PC-3 (cell line): ENCODE data around the gene C2CD3. TPM values are rescaled to one million over a fixed set of nuclear protein-coding genes. Genes with fewer than 3 reads are reported as not detected.

Source experiments
- ATAC-seq: fragments of 200-7000 bp; cut with Tn5 transposase; 2 replicates; pipeline ENCODE4 v1.9.1; 2020; ENCODE audit warnings: mild to moderate bottlenecking, moderate library complexity
- BruUV-seq: library from RNA; stranded (reverse); fragments of 400-500 nt; replicated peaks from 2 replicates; lab custom pipeline; 2021; lab: Mats Ljungman, UMichigan
- CTCF ChIA-PET: fragments of 300-600 bp; sonication (Branson Sonifier 250); formaldehyde crosslinking; loops from one replicate; lab custom pipeline; 2022; ENCODE audit warnings: antibody characterized with exemption; lab: Charles Lee
- POLR2A ChIA-PET: fragments of 300-600 bp; sonication (Branson Sonifier 250); formaldehyde crosslinking; loops from one replicate; lab custom pipeline; 2022; ENCODE audit warnings: antibody characterized with exemption; ENCODE audit not compliant: unreplicated experiment; lab: Charles Lee
- DNase-seq: peaks from one replicate; pipeline ENCODE4 v3.0.0-alpha.2; 2015
- H2AFZ ChIP-seq: fragments of 300-600 bp; sonication (generic); 2 replicates; pipeline ENCODE4 v1.6.0; 2016; ENCODE audit warnings: antibody characterized with exemption, low read length
- H3F3A ChIP-seq: fragments of 300-600 bp; sonication (generic); one replicate; pipeline ENCODE4 v1.6.0; 2017; ENCODE audit warnings: antibody characterized with exemption, low read length, control low read depth, mild to moderate bottlenecking; ENCODE audit not compliant: unreplicated experiment
- H3K27ac ChIP-seq: fragments of 300-600 bp; sonication (generic); 2 replicates; pipeline ENCODE4 v1.5.1; 2016; ENCODE audit warnings: mild to moderate bottlenecking, low read length
- H3K27me3 ChIP-seq: fragments of 300-600 bp; sonication (generic); 2 replicates; pipeline ENCODE4 v1.6.1; 2016; ENCODE audit warnings: low read length, mixed read lengths
- H3K36me3 ChIP-seq: fragments of 300-600 bp; sonication (generic); 2 replicates; pipeline ENCODE4 v1.6.1; 2016; ENCODE audit warnings: low read depth, mixed run types, low read length, mixed read lengths
- H3K4me1 ChIP-seq: fragments of 300-600 bp; sonication (generic); 2 replicates; pipeline ENCODE4 v1.5.1; 2016; ENCODE audit warnings: low read length; ENCODE audit not compliant: insufficient read depth
- H3K4me2 ChIP-seq: fragments of 300-600 bp; sonication (generic); 2 replicates; pipeline ENCODE4 v1.6.0; 2016; ENCODE audit warnings: low read length
- H3K4me3 ChIP-seq: fragments of 300-600 bp; sonication (generic); 2 replicates; pipeline ENCODE4 v1.5.1; 2016; ENCODE audit warnings: mild to moderate bottlenecking, low read length, mixed read lengths
- H3K79me2 ChIP-seq: fragments of 300-600 bp; sonication (generic); 2 replicates; pipeline ENCODE4 v1.6.1; 2017; ENCODE audit warnings: low read length, mixed read lengths
- H3K9ac ChIP-seq: fragments of 300-600 bp; sonication (generic); 2 replicates; pipeline ENCODE4 v1.6.0; 2016; ENCODE audit warnings: mild to moderate bottlenecking, low read length
- H3K9me2 ChIP-seq: fragments of 300-600 bp; sonication (generic); replicated peaks from 2 replicates; pipeline ENCODE4 v1.6.1; 2016; ENCODE audit warnings: mixed run types, low read length, mixed read lengths
- H3K9me3 ChIP-seq: fragments of 300-600 bp; sonication (generic); 2 replicates; pipeline ENCODE4 v1.6.1; 2016; ENCODE audit warnings: low read length, mixed read lengths
- H4K20me1 ChIP-seq: fragments of 300-600 bp; sonication (generic); 2 replicates; pipeline ENCODE4 v1.6.1; 2016; ENCODE audit warnings: low read length, mixed read lengths
- CTCF ChIP-seq: fragments of 300-600 bp; sonication (generic); conservative IDR thresholded peaks from 2 replicates; pipeline ENCODE4 v1.5.1; 2017; ENCODE audit warnings: antibody characterized with exemption, low read depth, mild to moderate bottlenecking, low read length
- EZH2 ChIP-seq: fragments of 300-600 bp; sonication (generic); IDR thresholded peaks from one replicate; pipeline ENCODE4 v1.6.1; 2017; ENCODE audit warnings: antibody characterized with exemption, mild to moderate bottlenecking, low read length; ENCODE audit not compliant: unreplicated experiment
- EZH2phosphoT487 ChIP-seq: fragments of 300-600 bp; sonication (generic); IDR thresholded peaks from 2 replicates; pipeline ENCODE4 v1.6.1; 2018; ENCODE audit warnings: mild to moderate bottlenecking, antibody characterized with exemption, low read length, borderline replicate concordance
- intact Hi-C: fragments of 100-400 bp; cut with micrococcal nuclease; formaldehyde crosslinking; loops from 2 replicates; pipeline ENCODE4 v1.9.0; 2023
- total RNA-seq: library from RNA; depleted of rRNA; stranded (reverse); fragments of >200 nt; gene quantifications from 2 replicates; pipeline ENCODE4 v1.2.3, GENCODE V29; 2014

The C2CD3 gene
- total RNA-seq, 1 experiment from 2014 or later: 27.3 TPM

- Histone ChIP-seq H4K20me1 (no peaks in the 10 kb centered on the region), H3K36me3 (peaks cover 25% of the 10 kb centered on the region), H3K4me1 (peaks cover 40% of the 10 kb centered on the region), H2AFZ (peak overlapping the region; percentile 23), H3F3A (peaks cover 10% of the 10 kb centered on the region), H3K79me2 (peaks cover 57% of the 10 kb centered on the region), H3K9me3 (peaks cover 11% of the 10 kb centered on the region; the same call in 1 of the 2 replicates), H3K4me3 (peak overlapping the region; percentile 15; the same call in 1 of the 2 replicates), H3K27ac (peak overlapping the region; percentile 86), H3K4me2 (peak overlapping the region; percentile 61), H3K27me3 (no peaks in the 10 kb centered on the region), H3K9ac (peak overlapping the region; percentile 42), H3K9me2 (no peaks in the 10 kb centered on the region)
- no peak for TF ChIP-seq EZH2phosphoT487
- no peak for TF ChIP-seq EZH2
- no peak for TF ChIP-seq CTCF
- ATAC-seq (peak; percentile 84), DNase-seq (peak; percentile 98)
- BruUV-seq: TSS peak; percentile 85
- intact Hi-C loops: loop anchor here (1.0 to 2.0 kb wide), 2 partner anchors 16 kb away; partner anchors contain the start of genes C2CD3 and PPME1
- ChIA-PET CTCF (interaction anchor here (1.2 kb wide), 1 partner anchor 16 kb away, joined by 3 read pairs; the partner anchor contains the start of genes C2CD3 and PPME1), POLR2A (interaction anchor here (1.0 kb wide), 1 partner anchor 16 kb away, joined by 3 read pairs; the partner anchor contains the start of genes C2CD3 and PPME1)
Observed at GRCh38 chr11:74154620-74155281, 16.1 kb downstream of the C2CD3 start.

- Histone ChIP-seq H3K9ac (no peak overlapping the region), H3K27ac (no peak overlapping the region), H3K4me2 (no peak overlapping the region), H3K27me3 (no peaks in the 10 kb centered on the region), H3K36me3 (peaks cover 21% of the 10 kb centered on the region), H4K20me1 (no peaks in the 10 kb centered on the region), H3K9me2 (no peaks in the 10 kb centered on the region), H2AFZ (no peak overlapping the region), H3K79me2 (peaks cover 66% of the 10 kb centered on the region), H3K4me3 (no peak overlapping the region), H3F3A (peaks cover 14% of the 10 kb centered on the region), H3K4me1 (peaks cover 49% of the 10 kb centered on the region), H3K9me3 (peaks cover 11% of the 10 kb centered on the region; the same call in 1 of the 2 replicates)
- TF ChIP-seq EZH2: no peak
- ATAC-seq (no peak), DNase-seq (no peak)
- ChIA-PET POLR2A (no interaction called here), CTCF (no interaction called here)
- intact Hi-C loops: no loop called here
- BruUV-seq: no TSS peak
Observed at GRCh38 chr11:74153224-74153623, 17.6 kb downstream of the C2CD3 start.

GRCh38 chr11:74147199-74147929 lies 23.4 kb downstream of the C2CD3 start:
- DNase-seq (peak; percentile 69), ATAC-seq (peak; percentile 64)
- Histone ChIP-seq H3K9me2 (no peaks in the 10 kb centered on the region), H3K27ac (peak overlapping the region; percentile 13), H3K4me2 (peak overlapping the region; percentile 24), H3K9ac (no peak overlapping the region), H4K20me1 (no peaks in the 10 kb centered on the region), H3K27me3 (no peaks in the 10 kb centered on the region), H3F3A (peaks cover 4% of the 10 kb centered on the region), H3K4me3 (no peak overlapping the region), H3K79me2 (peaks cover 22% of the 10 kb centered on the region), H2AFZ (no peak overlapping the region), H3K36me3 (peaks cover 5% of the 10 kb centered on the region), H3K9me3 (no peaks in the 10 kb centered on the region), H3K4me1 (peaks cover 28% of the 10 kb centered on the region)
- TF ChIP-seq CTCF: no peak
- no peak for TF ChIP-seq EZH2phosphoT487
- no peak for TF ChIP-seq EZH2
- BruUV-seq: no TSS peak
- CTCF ChIA-PET: no interaction called here
- intact Hi-C loops: no loop called here
- POLR2A ChIA-PET: interaction anchor here (0.7 kb wide), 1 partner anchor 381 kb away, joined by 5 read pairs; no protein-coding TSS in a partner anchor
